Stimulated activated CD8-positive, alpha-beta memory T cell treated with anti-CD3 and anti-CD28 coated beads, Interleukin-15, amount 100 ng/mL, for 24 hours (primary cell): ENCODE measurements around the gene ASIC3.

Experiments
- DNase-seq: peaks from one replicate; pipeline ENCODE4 v3.0.0-alpha.2; 2020; ENCODE audit warnings: low read depth

The ASIC3 gene

GRCh38 chr7:151056666-151057505 lies 8.6 kb downstream of the ASIC3 start:
- DNase-seq: no peak

- DNase-seq: no peak
Observed at GRCh38 chr7:151057506-151057988, 9.2 kb downstream of the ASIC3 start, which contains the start of gene CDK5. Gene CDK5, minus strand, starts transcription at chr7:151057897. Its CDS starts 49 bp downstream, at chr7:151057848.

GRCh38 chr7:151057989-151058780 lies 9.9 kb downstream of the ASIC3 start:
- DNase-seq: peak; percentile 81

- DNase-seq: no peak
Observed at GRCh38 chr7:151058781-151059366, 10.5 kb downstream of the ASIC3 start.

GRCh38 chr7:151059367-151060112 lies 11.2 kb downstream of the ASIC3 start, which contains the start of gene SLC4A2:
Gene SLC4A2, plus strand, starts transcription at chr7:151059589. Its CDS starts 2,399 bp downstream, at chr7:151061988.
- DNase-seq: peak; percentile 64

- no peak for DNase-seq
Observed at GRCh38 chr7:151060113-151060415, 11.7 kb downstream of the ASIC3 start.

GRCh38 chr7:151060416-151061212 lies 12.3 kb downstream of the ASIC3 start:
- DNase-seq: no peak

GRCh38 chr7:151061213-151062110 lies 13.1 kb downstream of the ASIC3 start:
- DNase-seq: no peak

- no peak for DNase-seq
Observed at GRCh38 chr7:151062111-151062398, 13.7 kb downstream of the ASIC3 start.

- no peak for DNase-seq
Observed at GRCh38 chr7:151062399-151063211, 14.3 kb downstream of the ASIC3 start.

- DNase-seq: no peak
Observed at GRCh38 chr7:151063212-151063561, 14.9 kb downstream of the ASIC3 start.

- no peak for DNase-seq
Observed at GRCh38 chr7:151064454-151064853, 16.1 kb downstream of the ASIC3 start.

GRCh38 chr7:151064993-151065392 lies 16.7 kb downstream of the ASIC3 start:
- DNase-seq: no peak

- DNase-seq: no peak
Observed at GRCh38 chr7:151065516-151065915, 17.2 kb downstream of the ASIC3 start.

GRCh38 chr7:151066273-151066974 lies 18.1 kb downstream of the ASIC3 start:
- DNase-seq: no peak

- no peak for DNase-seq
Observed at GRCh38 chr7:151068069-151068773, 19.9 kb downstream of the ASIC3 start.

GRCh38 chr7:151069841-151070573 lies 21.7 kb downstream of the ASIC3 start:
- DNase-seq: no peak
